NCI-H1048 (cell line): ENCODE data around the gene PCDHA7.
"Not testable (repeated sequence)": the region's sequence is repeated elsewhere in the genome, so short reads cannot be mapped to it uniquely, and the experiment has no call there.

Experiments used
- DNase-seq: peaks from one replicate; lab custom pipeline; 2025; lab: John Stamatoyannopoulos, UW

PCDHA7 gene

GRCh38 chr5:140862441-140863295, 28.6 kb downstream of the PCDHA7 start:
- no peak for DNase-seq

GRCh38 chr5:140868721-140869554, 34.9 kb downstream of the PCDHA7 start, which contains the start of gene PCDHA11:
Gene PCDHA11, plus strand, starts transcription at chr5:140868957. Its CDS starts 147 bp downstream, at chr5:140869104.
- DNase-seq, result no peak

GRCh38 chr5:140869555-140869886, 35.5 kb downstream of the PCDHA7 start:
- DNase-seq, result no peak

DNA sequence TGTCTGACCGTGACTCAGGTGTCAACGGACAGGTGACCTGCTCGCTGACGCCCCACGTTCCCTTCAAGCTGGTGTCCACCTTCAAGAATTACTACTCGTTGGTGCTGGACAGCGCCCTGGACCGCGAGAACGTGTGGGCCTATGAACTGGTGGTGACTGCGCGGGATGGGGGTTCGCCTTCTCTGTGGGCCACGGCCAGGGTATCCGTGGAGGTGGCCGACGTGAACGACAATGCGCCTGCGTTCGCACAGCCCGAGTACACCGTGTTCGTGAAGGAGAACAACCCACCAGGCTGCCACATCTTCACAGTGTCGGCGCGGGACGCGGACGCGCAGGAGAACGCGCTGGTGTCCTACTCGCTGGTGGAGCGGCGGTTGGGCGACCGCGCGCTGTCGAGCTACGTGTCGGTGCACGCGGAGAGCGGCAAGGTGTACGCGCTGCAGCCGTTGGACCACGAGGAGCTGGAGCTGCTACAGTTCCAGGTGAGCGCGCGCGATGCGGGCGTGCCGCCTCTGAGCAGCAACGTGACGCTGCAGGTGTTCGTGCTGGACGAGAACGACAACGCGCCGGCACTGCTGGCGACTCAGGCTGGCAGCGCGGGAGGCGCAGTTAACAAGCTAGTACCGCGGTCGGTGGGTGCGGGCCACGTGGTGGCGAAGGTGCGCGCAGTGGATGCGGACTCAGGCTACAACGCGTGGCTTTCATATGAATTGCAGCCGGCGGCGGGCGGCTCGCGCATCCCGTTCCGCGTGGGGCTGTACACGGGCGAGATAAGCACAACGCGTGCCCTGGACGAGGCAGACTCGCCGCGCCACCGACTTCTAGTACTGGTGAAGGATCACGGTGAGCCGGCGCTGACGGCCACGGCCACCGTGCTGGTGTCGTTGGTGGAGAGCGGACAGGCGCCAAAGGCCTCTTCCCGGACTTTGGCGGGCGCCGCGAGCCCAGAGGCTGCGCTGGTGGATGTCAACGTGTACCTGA, 36.4 kb downstream of the PCDHA7 start:
- DNase-seq, result no peak

DNA sequence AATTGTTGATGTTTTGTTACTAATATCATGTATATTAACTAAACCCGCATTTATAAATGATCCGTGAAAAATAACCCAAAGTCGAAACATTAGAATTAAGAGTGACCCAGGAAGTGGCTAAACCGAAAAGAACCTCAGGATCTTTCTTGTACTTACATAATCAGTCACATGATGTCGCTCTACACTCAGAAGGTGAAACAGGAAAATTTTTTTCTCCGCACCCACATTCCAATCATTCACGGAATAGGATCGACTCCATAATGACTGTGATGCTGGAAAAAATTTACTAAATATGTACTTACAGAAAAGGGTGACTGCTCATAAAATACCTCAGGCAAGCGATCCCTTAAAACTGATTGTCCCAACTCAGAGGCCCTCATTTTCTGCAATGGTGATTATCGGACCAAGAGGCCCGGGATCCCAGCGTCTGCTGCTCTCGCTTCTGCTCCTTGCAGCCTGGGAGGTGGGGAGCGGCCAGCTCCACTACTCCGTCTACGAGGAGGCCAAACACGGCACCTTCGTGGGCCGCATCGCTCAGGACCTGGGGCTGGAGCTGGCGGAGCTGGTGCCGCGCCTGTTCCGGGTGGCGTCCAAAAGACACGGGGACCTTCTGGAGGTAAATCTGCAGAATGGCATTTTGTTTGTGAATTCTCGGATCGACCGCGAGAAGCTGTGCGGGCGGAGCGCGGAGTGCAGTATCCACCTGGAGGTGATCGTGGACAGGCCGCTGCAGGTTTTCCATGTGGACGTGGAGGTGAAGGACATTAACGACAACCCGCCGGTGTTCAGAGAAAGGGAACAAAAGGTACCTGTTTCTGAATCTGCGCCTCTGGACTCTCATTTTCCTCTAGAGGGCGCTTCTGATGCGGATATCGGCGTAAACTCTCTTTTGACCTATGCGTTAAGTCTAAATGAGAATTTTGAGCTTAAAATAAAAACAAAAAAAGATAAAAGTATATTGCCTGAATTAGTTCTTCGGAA, 41.3 kb downstream of the PCDHA7 start, which contains the start of gene PCDHA12:
Gene PCDHA12, plus strand, starts transcription at position 224 of the 981 bp plus-strand sequence. Its CDS starts 165 bp downstream, at position 389.
- no peak for DNase-seq

- not testable (repeated sequence) for DNase-seq
Measured at GRCh38 chr5:140876541-140877261, 42.6 kb downstream of the PCDHA7 start.

- DNase-seq, result no peak
Measured at GRCh38 chr5:140877262-140877581, 43.2 kb downstream of the PCDHA7 start.

GRCh38 chr5:140881889-140882590, 48.0 kb downstream of the PCDHA7 start, which contains the start of gene PCDHA13:
Gene PCDHA13, plus strand, starts transcription at chr5:140882124. Its CDS starts 145 bp downstream, at chr5:140882269.
- no peak for DNase-seq

GRCh38 chr5:140882591-140882899, 48.5 kb downstream of the PCDHA7 start:
- DNase-seq, result no peak

- DNase-seq, result no peak
Measured at GRCh38 chr5:140883373-140883772, 49.3 kb downstream of the PCDHA7 start.

- DNase-seq, result no peak
Measured at GRCh38 chr5:140883927-140884697, 50.0 kb downstream of the PCDHA7 start.
